ENCODE data around the gene ABCD3.
"Not testable (repeated sequence)": the region's sequence is repeated elsewhere in the genome, so short reads cannot be mapped to it uniquely, and the experiment has no call there.

ABCD3 gene

GRCh38 chr1:94550800-94551241 lies 132.6 kb downstream of the ABCD3 start:
- DNase-seq (ENCODE audit: low spot score) = no peak

GRCh38 chr1:94551449-94551848 lies 133.3 kb downstream of the ABCD3 start:
- DNase-seq (ENCODE audit: low spot score) = no peak

GRCh38 chr1:94552071-94552586 lies 133.9 kb downstream of the ABCD3 start:
- DNase-seq (ENCODE audit: low spot score) = no peak

- no peak for DNase-seq (ENCODE audit: low spot score)
These were observed 135.1 kb downstream of the ABCD3 start for GRCh38 chr1:94553323-94553730.

- DNase-seq (ENCODE audit: low spot score) = no peak
These were observed 135.7 kb downstream of the ABCD3 start for GRCh38 chr1:94553931-94554330.

GRCh38 chr1:94554580-94554979 lies 136.4 kb downstream of the ABCD3 start:
- no peak for DNase-seq (ENCODE audit: low spot score)

GRCh38 chr1:94555091-94555490 lies 136.9 kb downstream of the ABCD3 start:
- no peak for DNase-seq (ENCODE audit: low spot score)

GRCh38 chr1:94559921-94560320 lies 141.7 kb downstream of the ABCD3 start:
- DNase-seq (ENCODE audit: low spot score) = no peak

- no peak for DNase-seq (ENCODE audit: low spot score)
These were observed 142.1 kb downstream of the ABCD3 start for GRCh38 chr1:94560333-94560732.

- no peak for DNase-seq (ENCODE audit: low spot score)
These were observed 144.5 kb downstream of the ABCD3 start for GRCh38 chr1:94562519-94563260.

GRCh38 chr1:94565901-94566300 lies 147.7 kb downstream of the ABCD3 start:
- DNase-seq (ENCODE audit: low spot score) = no peak

GRCh38 chr1:94566436-94566835 lies 148.2 kb downstream of the ABCD3 start:
- not testable (repeated sequence) for DNase-seq (ENCODE audit: low spot score)

- DNase-seq (ENCODE audit: low spot score) = not testable (repeated sequence)
These were observed 149.9 kb downstream of the ABCD3 start for GRCh38 chr1:94567975-94568607.

Data from kidney capillary endothelial cell (primary cell).